ENCODE data around the gene DAAM2.

DAAM2 gene

GRCh38 chr6:39887692-39888450, 95.7 kb downstream of the DAAM2 start:
- DNase-seq (ENCODE audit: low read depth): no peak

DNA sequence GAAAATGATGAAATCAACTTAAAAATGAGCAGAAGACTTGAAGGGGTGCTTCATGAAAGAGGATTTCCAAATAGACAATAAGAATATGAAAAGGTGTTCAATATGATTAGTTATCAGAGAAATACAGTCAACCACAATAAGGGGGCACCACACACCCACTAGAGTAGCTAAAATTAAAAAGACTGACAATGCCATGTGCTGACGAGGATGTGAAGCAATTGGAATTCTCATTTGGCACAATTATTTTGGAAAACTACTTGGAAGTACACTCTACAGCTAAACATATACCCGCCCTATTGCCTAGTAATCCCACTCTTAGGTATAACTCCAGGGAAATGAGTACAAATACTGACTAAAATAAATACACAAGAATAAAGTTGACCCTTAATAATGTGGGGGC, 97.1 kb downstream of the DAAM2 start:
- DNase-seq (ENCODE audit: low read depth): no peak

- no peak for DNase-seq (ENCODE audit: low read depth)
Measured at GRCh38 chr6:39891353-39891752, 99.2 kb downstream of the DAAM2 start.

DNA sequence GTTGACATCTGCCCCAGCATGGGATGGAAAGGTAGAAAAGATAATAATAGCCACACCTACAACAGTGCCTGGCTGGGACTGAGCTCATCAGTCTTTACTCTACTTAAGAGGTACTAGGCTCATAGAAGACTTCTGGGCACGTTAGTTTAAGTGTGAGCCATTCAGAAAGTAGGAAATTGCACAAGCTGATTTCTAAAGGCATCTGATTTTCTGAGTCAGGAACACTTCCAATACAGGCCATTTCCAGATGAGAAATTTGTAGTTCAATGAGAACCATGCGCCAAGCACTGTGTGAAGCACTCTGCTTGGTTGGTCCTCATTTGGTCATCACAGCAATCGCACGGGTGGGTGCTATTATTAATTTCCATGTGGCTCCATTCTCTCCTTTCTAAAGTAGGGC, 99.8 kb downstream of the DAAM2 start:
- DNase-seq (ENCODE audit: low read depth): no peak

- peak; percentile 6 for DNase-seq (ENCODE audit: low read depth)
Measured at GRCh38 chr6:39892490-39893129, 100.4 kb downstream of the DAAM2 start.

DNA sequence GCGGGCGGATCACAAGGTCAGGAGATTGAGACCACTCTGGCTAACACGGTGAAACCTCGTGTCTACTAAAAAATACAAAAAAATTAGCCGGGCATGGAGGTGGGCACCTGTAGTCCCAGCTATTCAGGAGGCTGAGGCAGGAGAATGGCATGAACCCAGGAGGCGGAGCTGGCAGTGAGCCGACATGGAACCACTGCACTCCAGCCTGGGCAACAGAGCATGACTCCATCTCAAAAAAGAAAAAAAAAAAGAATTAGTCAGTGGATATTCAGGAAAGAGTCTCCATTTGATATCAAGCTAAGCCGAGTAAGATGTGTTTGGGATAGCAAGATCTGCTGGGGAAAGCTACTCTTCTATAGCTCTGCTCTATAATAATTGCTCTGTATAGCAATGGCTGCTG, 101.1 kb downstream of the DAAM2 start:
- no peak for DNase-seq (ENCODE audit: low read depth)

- DNase-seq (ENCODE audit: low read depth): no peak
Measured at GRCh38 chr6:39896701-39897100, 104.5 kb downstream of the DAAM2 start.

DNA sequence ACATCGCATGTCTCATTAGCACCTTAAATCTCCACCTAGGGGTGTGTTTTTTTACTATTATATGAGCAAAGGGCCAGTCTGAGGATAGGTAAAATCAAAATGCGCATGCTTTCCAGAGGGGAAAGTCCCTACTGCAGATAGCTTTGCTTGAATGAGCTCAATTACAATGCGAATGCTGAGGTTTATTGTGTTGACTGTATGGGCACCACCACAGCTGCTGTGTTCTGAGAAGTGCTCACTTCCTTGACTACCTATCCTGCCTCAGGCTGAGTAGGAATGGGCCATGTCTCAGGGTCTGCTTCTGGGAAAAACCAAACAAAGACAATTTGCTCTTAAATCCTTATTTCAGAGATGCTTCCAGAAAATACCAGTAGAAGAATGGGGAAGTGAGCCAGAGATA, 105.5 kb downstream of the DAAM2 start:
- DNase-seq (ENCODE audit: low read depth): no peak

GRCh38 chr6:39898625-39899024, 106.4 kb downstream of the DAAM2 start:
- no peak for DNase-seq (ENCODE audit: low read depth)

GRCh38 chr6:39899554-39900295, 107.5 kb downstream of the DAAM2 start:
- DNase-seq (ENCODE audit: low read depth): no peak

DNA sequence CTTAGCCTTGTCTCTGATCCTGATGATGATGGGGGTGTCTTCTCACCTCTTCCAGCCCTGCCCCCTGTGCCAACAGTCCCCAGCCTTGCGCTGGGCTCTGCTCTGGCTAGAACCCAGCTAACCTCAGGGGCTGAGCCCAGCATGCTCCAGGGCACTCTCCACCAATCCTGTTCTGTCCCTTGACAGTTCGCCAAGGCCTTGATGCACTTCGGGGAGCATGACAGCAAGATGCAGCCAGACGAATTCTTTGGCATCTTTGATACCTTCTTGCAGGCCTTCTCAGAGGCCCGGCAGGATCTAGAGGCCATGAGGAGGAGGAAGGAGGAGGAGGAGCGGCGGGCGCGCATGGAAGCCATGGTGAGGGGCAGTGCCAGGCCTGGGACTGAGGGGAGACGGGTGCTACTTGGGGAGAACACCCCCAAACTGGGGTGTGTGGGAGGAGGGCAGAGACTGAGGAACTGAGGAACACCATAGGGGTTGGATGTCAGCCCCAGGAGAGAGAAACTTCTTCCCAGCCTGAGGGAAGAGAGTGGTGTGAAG, 109.0 kb downstream of the DAAM2 start:
- no peak for DNase-seq (ENCODE audit: low read depth)

DNA sequence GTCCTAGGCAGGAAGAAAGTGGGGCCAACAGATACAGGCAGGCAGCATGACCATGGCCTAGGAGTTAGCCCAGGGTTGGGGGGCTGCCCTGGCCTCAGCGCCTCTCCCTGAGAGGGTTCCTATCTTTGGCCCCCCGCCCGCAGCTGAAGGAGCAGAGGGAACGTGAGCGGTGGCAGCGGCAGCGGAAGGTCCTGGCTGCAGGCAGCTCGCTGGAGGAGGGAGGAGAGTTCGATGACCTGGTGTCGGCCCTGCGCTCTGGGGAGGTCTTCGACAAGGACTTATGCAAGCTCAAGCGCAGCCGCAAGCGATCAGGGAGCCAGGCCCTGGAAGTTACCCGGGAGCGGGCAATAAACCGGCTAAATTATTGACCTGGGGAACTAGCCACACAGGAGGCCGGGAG, 109.5 kb downstream of the DAAM2 start:
- DNase-seq (ENCODE audit: low read depth): no peak

DNA sequence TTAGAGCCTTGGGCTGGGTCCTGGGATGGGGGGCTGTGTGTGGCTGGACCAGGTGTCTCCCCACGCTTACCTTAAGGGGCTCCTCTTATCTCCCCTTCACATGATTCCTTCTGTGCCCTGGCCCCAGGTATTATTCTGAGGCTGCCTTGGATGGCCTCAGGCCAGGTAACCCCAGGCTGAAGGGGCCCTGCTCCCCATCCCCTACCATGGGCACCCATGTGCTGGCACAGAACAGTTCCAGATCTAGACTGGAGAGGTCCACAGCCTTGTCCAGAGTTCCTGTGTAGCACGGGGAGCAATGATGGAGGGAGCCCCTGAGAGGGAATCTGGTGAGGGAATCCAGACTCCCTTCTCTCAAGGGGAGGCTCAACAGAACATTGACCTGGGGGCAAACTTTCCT, 110.0 kb downstream of the DAAM2 start:
- DNase-seq (ENCODE audit: low read depth): no peak

- DNase-seq (ENCODE audit: low read depth): no peak
Measured at GRCh38 chr6:39902786-39903465, 110.8 kb downstream of the DAAM2 start.

DNA sequence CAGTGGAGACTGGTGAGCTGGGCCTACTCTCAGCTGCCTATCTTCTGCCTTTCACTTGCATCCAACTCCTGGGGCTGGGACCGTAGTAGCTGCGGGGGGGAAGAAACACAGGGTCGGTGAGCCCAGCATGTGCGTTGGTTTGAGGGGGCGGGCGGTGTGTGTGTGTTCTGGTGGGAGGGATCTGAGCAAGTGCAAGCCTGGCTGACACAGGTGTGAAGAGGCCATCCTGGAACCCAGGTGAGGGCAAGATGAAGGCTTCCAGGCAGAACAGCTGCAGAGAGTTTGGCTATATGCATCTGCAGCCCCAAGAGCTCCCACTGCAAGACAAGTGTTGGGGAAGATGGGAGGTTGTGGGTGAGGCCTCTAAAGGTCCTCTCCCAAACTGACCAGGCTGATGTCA, 111.5 kb downstream of the DAAM2 start:
- DNase-seq (ENCODE audit: low read depth): no peak

DNA sequence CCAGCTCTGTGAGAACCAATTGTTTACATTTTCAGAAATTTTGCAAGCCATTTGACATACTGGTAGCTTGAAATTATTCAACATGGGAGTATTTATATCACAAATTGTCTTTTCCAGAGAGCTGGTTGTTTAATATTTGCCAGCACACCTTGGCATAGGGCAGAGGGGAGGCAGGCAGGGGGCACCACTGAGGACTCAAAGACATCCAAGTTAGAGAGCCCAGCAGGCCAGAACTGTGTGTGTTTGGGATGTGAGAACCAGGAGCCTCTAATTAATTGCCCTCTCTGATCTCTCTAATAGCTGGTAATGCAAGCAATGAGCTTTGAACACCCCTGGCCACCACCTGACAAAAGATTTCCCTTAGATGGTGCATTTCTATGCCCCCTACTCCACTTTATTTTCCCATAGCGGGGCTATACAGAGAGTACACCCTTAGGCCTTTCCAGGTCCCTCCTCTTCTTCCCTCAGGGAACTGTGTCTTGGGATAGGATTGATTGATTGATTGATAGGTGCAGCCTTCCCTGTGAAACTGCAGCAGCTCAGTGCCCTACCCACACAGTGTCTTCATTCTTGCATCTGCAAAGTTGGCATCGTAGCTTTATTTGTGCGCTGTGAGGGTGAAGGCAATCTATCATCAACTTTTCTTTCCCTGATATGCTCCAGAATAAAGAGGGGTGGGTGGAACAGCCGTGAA, 112.9 kb downstream of the DAAM2 start:
- DNase-seq (ENCODE audit: low read depth): no peak

DNA sequence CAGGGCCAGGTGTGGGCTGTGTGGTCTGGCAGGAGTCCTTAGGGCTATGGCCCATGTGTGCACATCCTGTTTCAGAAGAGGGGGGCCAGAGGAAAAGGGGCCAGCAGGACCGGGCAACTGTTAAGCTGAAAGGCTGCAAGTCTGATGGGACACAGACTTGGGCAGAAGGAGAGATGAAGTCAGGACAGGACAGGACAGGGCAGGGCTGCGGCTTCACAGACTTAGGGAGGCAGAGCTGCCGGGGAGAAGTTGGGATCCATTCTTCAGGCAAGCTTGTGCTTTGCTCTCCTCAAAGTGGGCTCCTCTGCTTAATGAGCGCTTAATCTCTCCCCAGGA, 113.4 kb downstream of the DAAM2 start:
- DNase-seq (ENCODE audit: low read depth): no peak

GRCh38 chr6:39906318-39906761, 114.2 kb downstream of the DAAM2 start:
- DNase-seq (ENCODE audit: low read depth): no peak

DNA sequence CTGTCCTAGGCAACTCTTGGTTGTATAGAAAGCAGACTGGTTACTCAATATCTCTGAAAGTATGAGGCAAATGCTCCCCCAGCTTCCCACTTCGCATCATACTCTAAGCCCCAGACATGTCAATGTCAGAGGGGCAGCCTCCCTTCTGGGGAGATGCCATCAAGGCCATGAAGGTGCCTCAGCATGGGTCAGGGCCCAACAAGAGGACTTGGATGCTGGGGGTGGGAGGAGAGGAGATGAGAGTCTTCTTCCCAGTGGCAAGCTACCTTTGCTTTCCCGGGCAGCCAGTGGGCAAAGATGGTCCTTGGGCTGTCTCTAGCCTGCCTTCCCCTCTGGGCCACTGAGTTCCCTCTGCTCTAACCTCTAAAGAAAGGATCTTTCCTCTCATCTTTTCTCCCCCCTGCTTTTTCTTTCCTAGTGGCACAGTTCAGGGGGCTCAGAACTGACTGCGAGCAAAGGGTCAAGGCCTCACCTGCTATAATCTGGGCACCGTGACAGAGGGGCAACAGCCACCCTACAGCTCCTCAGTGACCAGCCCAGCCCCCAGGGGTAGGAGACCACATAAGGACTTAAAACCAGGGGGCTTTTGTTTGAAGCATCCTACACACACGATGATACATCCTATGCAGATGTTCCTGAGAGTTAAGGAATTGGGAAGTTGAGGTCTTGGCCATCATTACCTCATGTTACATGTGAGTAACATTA, 115.8 kb downstream of the DAAM2 start:
- DNase-seq (ENCODE audit: low read depth): no peak

- DNase-seq (ENCODE audit: low read depth): no peak
Measured at GRCh38 chr6:39908838-39909583, 116.8 kb downstream of the DAAM2 start.
